K562 (cell line): ENCODE results near the gene TRIM71. TPM values are rescaled to one million over a fixed set of nuclear protein-coding genes. Genes with fewer than 3 reads are reported as not detected.

ENCODE experiments used
- CHD2 ChIP-seq: IDR thresholded peaks from 2 replicates; pipeline ENCODE4 v1.6.1; 2011; ENCODE audit warnings: low read depth, low read length
- HNRNPLL ChIP-seq: fragments of 200-400 bp; formaldehyde crosslinking; IDR thresholded peaks from 2 replicates; pipeline ENCODE4 v1.6.1; 2017; ENCODE audit warnings: low read length, low read depth, mild to moderate bottlenecking; ENCODE audit not compliant: poor library complexity, severe bottlenecking
- SNIP1 ChIP-seq: fragments of 450-650 bp; IDR thresholded peaks from 2 replicates; pipeline ENCODE4 v1.7.1; 2017; ENCODE audit warnings: low read depth, mild to moderate bottlenecking
- ZNF3 ChIP-seq: fragments of 250-450 bp; sonication (Bioruptor Pico); IDR thresholded peaks from 2 replicates; pipeline ENCODE4 v1.5.0; 2021; ENCODE audit warnings: mild to moderate bottlenecking, moderate library complexity
- polyA plus RNA-seq, 8 experiments: library from polyadenylated mRNA; depleted of rRNA in 4 of 8; stranded (reverse) in 5 of 8; unstranded in 3 of 8; fragments of >200 nt; fragmentation: Nextera tagmentation in 2 of 8; fragmentation: Illumina TruSeq in 1 of 8; extraction: Ambion mirVana in 2 of 8; extraction: Trizol in 1 of 8; gene quantifications; 2 replicates each; pipeline versions ENCODE4 v1.2.1 to v1.2.3, GENCODE V29; 2011 to 2014; ENCODE audit warnings: inconsistent platforms in 1 of 8, missing spikeins in 1 of 8
- total RNA-seq, 7 experiments: library from RNA; depleted of rRNA in 6 of 7; stranded (reverse); fragments of >200 nt in 6 of 7; fragmentation: Illumina TruSeq in 2 of 7; extraction: Trizol in 2 of 7; gene quantifications; 2 replicates each; pipeline versions ENCODE4 v1.2.1 to v1.2.3, GENCODE V29; 2011 to 2021; ENCODE audit warnings: low replicate concordance in 1 of 7
- TF ChIP-seq, protein P1 (sequence below): fragments of 250-450 bp; sonication (Bioruptor Pico); IDR thresholded peaks from 2 replicates; pipeline ENCODE4 v1.4.0; 2020

TRIM71 gene
- total and polyA plus RNA-seq, 9 of the 15 experiments (the other 6 are each of a cell fraction or from before 2014, with no cell fraction given) = 0.04 to 0.11 TPM; not detected in 7

DNA sequence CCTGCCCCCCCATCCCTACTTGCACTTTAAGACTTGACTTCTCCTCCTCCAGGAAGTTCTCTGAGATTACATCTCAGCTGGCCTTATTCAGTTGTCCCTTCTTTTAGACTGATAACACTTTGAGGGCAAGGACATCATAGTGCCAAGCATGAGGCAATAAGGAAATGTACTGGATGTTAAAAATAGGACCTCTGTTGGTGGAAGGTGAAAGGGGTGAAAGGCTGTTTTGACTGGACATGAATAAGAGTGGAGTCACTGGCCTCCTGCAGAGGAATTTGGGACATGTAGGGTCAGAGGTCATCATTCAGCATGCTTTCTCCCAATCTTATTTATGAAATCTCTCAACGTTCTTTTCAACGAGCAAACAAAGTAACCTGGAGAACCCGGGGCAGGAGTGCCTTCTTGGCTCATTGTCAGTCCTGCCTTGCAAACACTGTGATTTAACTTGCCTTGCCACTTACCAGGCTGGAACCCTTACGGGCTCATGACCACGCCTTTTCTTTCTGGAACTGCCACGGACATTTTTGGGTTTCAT is 38.6 kb downstream of the TRIM71 start (continued):
- TF ChIP-seq SNIP1 (no peak), ZNF3 (CRISPR knock-in tag) (no peak), HNRNPLL (no peak), CHD2 (no peak)
- TF ChIP-seq, protein P1, sequence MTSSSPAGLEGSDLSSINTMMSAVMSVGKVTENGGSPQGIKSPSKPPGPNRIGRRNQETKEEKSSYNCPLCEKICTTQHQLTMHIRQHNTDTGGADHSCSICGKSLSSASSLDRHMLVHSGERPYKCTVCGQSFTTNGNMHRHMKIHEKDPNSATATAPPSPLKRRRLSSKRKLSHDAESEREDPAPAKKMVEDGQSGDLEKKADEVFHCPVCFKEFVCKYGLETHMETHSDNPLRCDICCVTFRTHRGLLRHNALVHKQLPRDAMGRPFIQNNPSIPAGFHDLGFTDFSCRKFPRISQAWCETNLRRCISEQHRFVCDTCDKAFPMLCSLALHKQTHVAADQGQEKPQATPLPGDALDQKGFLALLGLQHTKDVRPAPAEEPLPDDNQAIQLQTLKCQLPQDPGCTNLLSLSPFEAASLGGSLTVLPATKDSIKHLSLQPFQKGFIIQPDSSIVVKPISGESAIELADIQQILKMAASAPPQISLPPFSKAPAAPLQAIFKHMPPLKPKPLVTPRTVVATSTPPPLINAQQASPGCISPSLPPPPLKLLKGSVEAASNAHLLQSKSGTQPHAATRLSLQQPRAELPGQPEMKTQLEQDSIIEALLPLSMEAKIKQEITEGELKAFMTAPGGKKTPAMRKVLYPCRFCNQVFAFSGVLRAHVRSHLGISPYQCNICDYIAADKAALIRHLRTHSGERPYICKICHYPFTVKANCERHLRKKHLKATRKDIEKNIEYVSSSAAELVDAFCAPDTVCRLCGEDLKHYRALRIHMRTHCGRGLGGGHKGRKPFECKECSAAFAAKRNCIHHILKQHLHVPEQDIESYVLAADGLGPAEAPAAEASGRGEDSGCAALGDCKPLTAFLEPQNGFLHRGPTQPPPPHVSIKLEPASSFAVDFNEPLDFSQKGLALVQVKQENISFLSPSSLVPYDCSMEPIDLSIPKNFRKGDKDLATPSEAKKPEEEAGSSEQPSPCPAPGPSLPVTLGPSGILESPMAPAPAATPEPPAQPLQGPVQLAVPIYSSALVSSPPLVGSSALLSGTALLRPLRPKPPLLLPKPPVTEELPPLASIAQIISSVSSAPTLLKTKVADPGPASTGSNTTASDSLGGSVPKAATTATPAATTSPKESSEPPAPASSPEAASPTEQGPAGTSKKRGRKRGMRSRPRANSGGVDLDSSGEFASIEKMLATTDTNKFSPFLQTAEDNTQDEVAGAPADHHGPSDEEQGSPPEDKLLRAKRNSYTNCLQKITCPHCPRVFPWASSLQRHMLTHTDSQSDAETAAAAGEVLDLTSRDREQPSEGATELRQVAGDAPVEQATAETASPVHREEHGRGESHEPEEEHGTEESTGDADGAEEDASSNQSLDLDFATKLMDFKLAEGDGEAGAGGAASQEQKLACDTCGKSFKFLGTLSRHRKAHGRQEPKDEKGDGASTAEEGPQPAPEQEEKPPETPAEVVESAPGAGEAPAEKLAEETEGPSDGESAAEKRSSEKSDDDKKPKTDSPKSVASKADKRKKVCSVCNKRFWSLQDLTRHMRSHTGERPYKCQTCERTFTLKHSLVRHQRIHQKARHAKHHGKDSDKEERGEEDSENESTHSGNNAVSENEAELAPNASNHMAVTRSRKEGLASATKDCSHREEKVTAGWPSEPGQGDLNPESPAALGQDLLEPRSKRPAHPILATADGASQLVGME (CRISPR knock-in tag) = no peak
